Dermis microvascular lymphatic vessel endothelial cell (primary cell): ENCODE data around the gene CYP2A13. TPM values are rescaled to one million over a fixed set of nuclear protein-coding genes. Genes with fewer than 3 reads are reported as not detected.
"Not testable (repeated sequence)": the region's sequence is repeated elsewhere in the genome, so short reads cannot be mapped to it uniquely, and the experiment has no call there.

Source experiments
- DNase-seq, 2 donors: peaks; one replicate each; pipeline versions ENCODE4 v3.0.0 to v3.0.0-alpha.2; 2010; ENCODE audit warnings: low read depth in 2 of 2
- total RNA-seq: library from RNA; depleted of rRNA; stranded (reverse); fragments of >200 nt; gene quantifications from 2 replicates; pipeline ENCODE4 v1.2.1, GENCODE V29; 2014

The CYP2A13 gene
- not detected in 2 replicates for total RNA-seq

- no peak for DNase-seq
Measured at GRCh38 chr19:41088151-41088550, at the start of gene CYP2A13. CYP2A13 (plus strand) TSS chr19:41088451; CDS start chr19:41088472, 21 bp downstream.

GRCh38 chr19:41039806-41040205 lies 48.4 kb upstream of the CYP2A13 start:
- DNase-seq: no peak

GRCh38 chr19:41045095-41045494 lies 43.2 kb upstream of the CYP2A13 start:
- DNase-seq: not testable (repeated sequence)

GRCh38 chr19:41050426-41050825 lies 37.8 kb upstream of the CYP2A13 start:
- DNase-seq: no peak

GRCh38 chr19:41052162-41052561 lies 36.1 kb upstream of the CYP2A13 start:
- not testable (repeated sequence) for DNase-seq

GRCh38 chr19:41053331-41053730 lies 34.9 kb upstream of the CYP2A13 start:
- DNase-seq: not testable (repeated sequence)

- DNase-seq: peak; percentile 11 to 38
Measured at GRCh38 chr19:41064974-41065569, 23.2 kb upstream of the CYP2A13 start.

- DNase-seq: no peak
Measured at GRCh38 chr19:41076286-41076685, 12.0 kb upstream of the CYP2A13 start.

- no peak for DNase-seq
Measured at GRCh38 chr19:41083516-41083915, 4.7 kb upstream of the CYP2A13 start.

- DNase-seq: no peak
Measured at GRCh38 chr19:41085748-41086415, 2.4 kb upstream of the CYP2A13 start.

- no peak for DNase-seq
Measured at GRCh38 chr19:41089959-41090358, 1.7 kb downstream of the CYP2A13 start.

- no peak for DNase-seq
Measured at GRCh38 chr19:41095703-41096102, 7.5 kb downstream of the CYP2A13 start.

- DNase-seq: no peak
Measured at GRCh38 chr19:41096353-41096752, 8.1 kb downstream of the CYP2A13 start.

- no peak for DNase-seq
Measured at GRCh38 chr19:41097302-41097701, 9.1 kb downstream of the CYP2A13 start.

- no peak for DNase-seq
Measured at GRCh38 chr19:41098762-41099161, 10.5 kb downstream of the CYP2A13 start.

GRCh38 chr19:41102210-41102609 lies 14.0 kb downstream of the CYP2A13 start:
- DNase-seq: not testable (repeated sequence)

GRCh38 chr19:41106177-41106576 lies 17.9 kb downstream of the CYP2A13 start:
- DNase-seq: no peak

GRCh38 chr19:41111296-41111695 lies 23.0 kb downstream of the CYP2A13 start:
- DNase-seq: no peak

GRCh38 chr19:41111750-41112295 lies 23.6 kb downstream of the CYP2A13 start:
- DNase-seq: no peak

- DNase-seq: no peak
Measured at GRCh38 chr19:41112728-41113290, 24.6 kb downstream of the CYP2A13 start.

GRCh38 chr19:41114132-41114531 lies 25.9 kb downstream of the CYP2A13 start, which contains the start of gene CYP2F1:
CYP2F1 (plus strand) TSS chr19:41114432; CDS start chr19:41116189, 1,757 bp downstream.
- DNase-seq: no peak

GRCh38 chr19:41116261-41116660 lies 28.0 kb downstream of the CYP2A13 start:
- no peak for DNase-seq
